Common myeloid progenitor, CD34-positive (primary cell): Measurements from ENCODE around the gene NAA60.

Experiments used
- CTCF ChIA-PET: fragments of 350-600 bp; sonication (Branson Sonifier 250); formaldehyde crosslinking; loops from one replicate; lab custom pipeline; 2021; ENCODE audit warnings: antibody characterized with exemption; lab: Charles Lee
- POLR2A ChIA-PET: fragments of 350-600 bp; sonication (Branson Sonifier 250); formaldehyde crosslinking; loops from one replicate; lab custom pipeline; 2021; ENCODE audit warnings: antibody characterized with exemption; lab: Charles Lee
- DNase-seq, 3 donors: peaks; one replicate each; pipeline versions ENCODE4 v3.0.0 to v3.0.0-alpha.2; 2013
- H3K27ac ChIP-seq, 2 experiments: 1 replicate in 1 of 2; 2 replicates in 1 of 2; pipeline ENCODE4 v1.7.0; 2013; ENCODE audit warnings: inconsistent platforms in 2 of 2, low read length in 2 of 2, mild to moderate bottlenecking in 2 of 2, low read depth in 1 of 2, moderate library complexity in 1 of 2; ENCODE audit not compliant: severe bottlenecking in 2 of 2, insufficient read depth in 1 of 2, poor library complexity in 1 of 2
- H3K27me3 ChIP-seq, 5 experiments: replicated peaks in 2 of 5; 1 replicate in 3 of 5; 2 replicates in 2 of 5; pipeline versions ENCODE4 v1.6.1 to v1.7.0; 2013; ENCODE audit warnings: low read length in 4 of 5, mild to moderate bottlenecking in 2 of 5, moderate library complexity in 2 of 5, inconsistent platforms in 1 of 5; ENCODE audit not compliant: insufficient read depth in 5 of 5, control insufficient read depth in 4 of 5
- H3K36me3 ChIP-seq, 4 experiments: 1 replicate in 2 of 4; 2 replicates in 2 of 4; pipeline versions ENCODE4 v1.6.1 to v1.7.0; 2013; ENCODE audit warnings: low read length in 3 of 4, control low read depth in 1 of 4, mild to moderate bottlenecking in 1 of 4; ENCODE audit not compliant: control insufficient read depth in 4 of 4, insufficient read depth in 4 of 4
- H3K4me1 ChIP-seq, 4 experiments: 1 replicate in 3 of 4; 2 replicates in 1 of 4; pipeline versions ENCODE4 v1.6.1 to v1.7.1; 2013; ENCODE audit warnings: low read length in 3 of 4, mild to moderate bottlenecking in 3 of 4, control low read depth in 1 of 4, inconsistent platforms in 1 of 4, moderate library complexity in 1 of 4; ENCODE audit not compliant: control insufficient read depth in 4 of 4, insufficient read depth in 4 of 4; ENCODE audit errors: control extremely low read depth in 1 of 4
- H3K4me3 ChIP-seq, 7 experiments: 1 replicate in 4 of 7; 2 replicates in 3 of 7; pipeline versions ENCODE4 v1.5.1 to v1.7.0; 2013; ENCODE audit warnings: mild to moderate bottlenecking in 7 of 7, low read length in 6 of 7, moderate library complexity in 6 of 7, inconsistent platforms in 2 of 7, low read depth in 2 of 7, control low read depth in 1 of 7; ENCODE audit not compliant: insufficient read depth in 4 of 7, control insufficient read depth in 1 of 7; ENCODE audit errors: extremely low read depth in 1 of 7
- H3K9me3 ChIP-seq, 5 experiments: 1 replicate in 4 of 5; 2 replicates in 1 of 5; pipeline versions ENCODE4 v1.6.1 to v1.7.1; 2013; ENCODE audit warnings: low read length in 4 of 5, mild to moderate bottlenecking in 2 of 5, inconsistent platforms in 1 of 5, low read depth in 1 of 5, moderate library complexity in 1 of 5; ENCODE audit not compliant: control insufficient read depth in 4 of 5, insufficient read depth in 2 of 5; ENCODE audit errors: control extremely low read depth in 1 of 5
- WGBS: methylation state at CpG from one replicate; pipeline ENCODE4 v1.1.5; 2013; ENCODE audit not compliant: insufficient coverage; 5-methylcytosine and 5-hydroxymethylcytosine counted together

The NAA60 gene

GRCh38 chr16:3536271-3536731 lies 92.8 kb downstream of the NAA60 start:
- ChIA-PET CTCF (interaction anchor here (0.6 to 1.6 kb wide), 3 partner anchors 10 to 515 kb away, joined by 3 to 6 read pairs (median 4); no protein-coding TSS in a partner anchor), POLR2A (no interaction called here)
- Histone ChIP-seq H3K4me1 (no peaks in the 10 kb centered on the region), H3K36me3 (peaks cover 10 to 52% (median 33%) of the 10 kb centered on the region in 4 experiments), H3K27ac (no peak overlapping the region), H3K9me3 (no peaks in the 10 kb centered on the region), H3K27me3 (no peaks in the 10 kb centered on the region), H3K4me3 (no peak overlapping the region)
- WGBS: 100% methylated on average over 3 of the region's 3 CpGs
- DNase-seq: no peak
